DMS114 treated with DMSO at 0.1 percent for 48 hours (cell line): ENCODE measurements around the gene PRKACG.
"Not testable (repeated sequence)": the region's sequence is repeated elsewhere in the genome, so short reads cannot be mapped to it uniquely, and the experiment has no call there.

ENCODE experiments used
- DNase-seq: peaks from one replicate; lab custom pipeline; 2025; ENCODE audit not compliant: unreplicated experiment; lab: John Stamatoyannopoulos, UW

Gene PRKACG

GRCh38 chr9:69014013-69014412 lies at the start of gene PRKACG:
Gene PRKACG, minus strand, starts transcription at chr9:69014113. Its CDS starts 21 bp downstream, at chr9:69014092.
- no peak for DNase-seq

- DNase-seq: no peak
Measured at GRCh38 chr9:69062195-69062594, 48.3 kb upstream of the PRKACG start.

GRCh38 chr9:69060766-69061165 lies 46.9 kb upstream of the PRKACG start:
- no peak for DNase-seq

DNA sequence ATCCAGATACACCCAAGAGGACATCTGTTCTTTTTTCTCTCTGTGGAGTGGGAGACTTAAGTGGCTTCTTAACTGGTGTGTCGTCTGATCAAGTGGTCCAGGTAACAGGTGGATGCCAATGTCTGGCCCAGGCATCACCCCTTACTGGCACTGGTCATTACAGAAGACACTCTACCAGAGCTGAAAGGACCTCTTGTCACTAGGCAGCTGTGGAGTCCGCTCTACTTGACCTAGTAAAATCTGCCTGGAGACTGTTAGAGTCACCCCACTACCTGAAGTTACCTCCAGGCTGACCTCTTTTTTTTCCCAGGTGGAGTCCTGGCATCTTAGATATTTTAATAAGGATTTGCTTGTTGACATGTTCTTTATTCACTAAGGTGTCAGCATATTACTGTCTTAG lies 44.2 kb upstream of the PRKACG start:
- no peak for DNase-seq

GRCh38 chr9:69056191-69056815 lies 42.4 kb upstream of the PRKACG start:
- DNase-seq: no peak

DNA sequence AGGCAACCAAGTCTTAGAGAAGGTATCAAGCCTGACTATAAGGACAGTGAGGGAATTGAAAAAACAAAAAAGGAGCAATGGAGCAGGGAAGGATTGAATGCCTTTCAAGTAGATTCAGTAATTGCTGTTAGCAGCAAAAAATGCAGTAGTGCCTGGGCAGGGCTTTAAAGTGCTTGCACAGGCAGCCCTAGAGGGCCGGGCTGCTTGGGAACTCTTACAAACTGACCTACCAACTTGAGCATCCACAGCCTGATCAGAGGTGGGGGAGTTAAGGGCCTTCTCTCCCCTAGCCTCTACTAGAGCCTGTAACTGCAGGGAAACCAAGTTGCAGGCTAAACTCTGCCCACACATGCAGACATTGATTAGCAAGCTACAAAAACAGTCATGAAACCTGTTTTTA lies 41.1 kb upstream of the PRKACG start:
- no peak for DNase-seq

- DNase-seq: not testable (repeated sequence)
Measured at GRCh38 chr9:69050936-69051335, 37.0 kb upstream of the PRKACG start.

DNA sequence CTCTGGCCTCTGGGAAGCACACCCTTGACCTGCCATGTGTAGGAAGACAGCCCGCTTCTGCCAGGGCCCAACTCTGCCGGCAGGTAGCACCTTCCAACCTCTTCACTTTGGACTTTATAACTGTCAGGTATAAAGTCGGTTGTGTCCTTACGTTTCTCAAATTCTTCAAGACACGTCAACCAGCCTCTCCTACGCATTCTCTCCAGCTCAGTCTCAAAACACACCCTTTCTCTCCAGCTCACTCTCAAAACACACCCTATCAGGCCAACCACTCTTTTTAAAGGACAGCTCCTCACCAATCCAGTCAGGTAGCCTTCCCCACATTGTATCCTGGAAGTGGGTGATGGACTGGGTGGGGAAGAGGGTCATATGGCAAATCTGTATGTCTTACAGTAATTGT lies 35.2 kb upstream of the PRKACG start:
- no peak for DNase-seq

DNA sequence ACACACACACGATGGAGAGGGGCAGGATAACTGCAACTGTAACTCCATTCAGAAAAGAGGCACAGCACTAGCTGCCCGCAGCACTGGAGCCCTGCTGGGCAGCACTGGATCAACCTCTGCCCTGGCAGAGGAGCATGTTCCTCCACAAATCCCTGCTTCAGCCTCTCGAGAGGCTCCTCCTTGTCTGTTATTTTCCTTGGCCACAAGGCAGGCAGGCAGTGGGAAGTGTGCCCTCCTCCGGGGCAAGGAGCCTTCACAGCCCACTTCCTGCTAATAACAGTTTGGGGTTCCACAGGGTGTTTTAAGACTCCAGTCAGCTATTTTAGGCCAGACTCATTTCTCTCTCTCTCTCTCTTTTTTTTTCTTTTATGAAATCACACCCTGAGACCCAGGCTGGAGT lies 33.5 kb upstream of the PRKACG start:
- no peak for DNase-seq

- no peak for DNase-seq
Measured at GRCh38 chr9:69046723-69047122, 32.8 kb upstream of the PRKACG start.

DNA sequence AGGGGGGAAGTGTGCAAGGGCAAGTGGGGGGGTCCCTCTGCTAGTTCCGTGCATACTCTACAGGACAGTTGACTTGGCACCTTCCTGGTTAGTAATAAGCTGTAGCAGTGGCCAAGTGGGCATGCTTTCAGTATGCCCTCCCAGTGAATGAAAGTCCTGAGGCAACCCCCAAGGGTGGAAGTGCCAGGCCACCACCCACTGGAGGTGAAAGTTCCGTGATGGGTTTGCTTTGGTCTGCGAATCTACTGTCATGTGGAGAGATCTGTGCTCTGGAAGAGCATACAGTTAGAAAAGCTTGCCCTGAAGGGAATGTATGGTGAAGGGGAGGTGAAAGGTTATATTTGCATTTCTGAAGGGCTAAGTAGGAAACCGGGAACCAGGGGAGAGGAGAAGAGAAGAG lies 31.9 kb upstream of the PRKACG start:
- DNase-seq: no peak

DNA sequence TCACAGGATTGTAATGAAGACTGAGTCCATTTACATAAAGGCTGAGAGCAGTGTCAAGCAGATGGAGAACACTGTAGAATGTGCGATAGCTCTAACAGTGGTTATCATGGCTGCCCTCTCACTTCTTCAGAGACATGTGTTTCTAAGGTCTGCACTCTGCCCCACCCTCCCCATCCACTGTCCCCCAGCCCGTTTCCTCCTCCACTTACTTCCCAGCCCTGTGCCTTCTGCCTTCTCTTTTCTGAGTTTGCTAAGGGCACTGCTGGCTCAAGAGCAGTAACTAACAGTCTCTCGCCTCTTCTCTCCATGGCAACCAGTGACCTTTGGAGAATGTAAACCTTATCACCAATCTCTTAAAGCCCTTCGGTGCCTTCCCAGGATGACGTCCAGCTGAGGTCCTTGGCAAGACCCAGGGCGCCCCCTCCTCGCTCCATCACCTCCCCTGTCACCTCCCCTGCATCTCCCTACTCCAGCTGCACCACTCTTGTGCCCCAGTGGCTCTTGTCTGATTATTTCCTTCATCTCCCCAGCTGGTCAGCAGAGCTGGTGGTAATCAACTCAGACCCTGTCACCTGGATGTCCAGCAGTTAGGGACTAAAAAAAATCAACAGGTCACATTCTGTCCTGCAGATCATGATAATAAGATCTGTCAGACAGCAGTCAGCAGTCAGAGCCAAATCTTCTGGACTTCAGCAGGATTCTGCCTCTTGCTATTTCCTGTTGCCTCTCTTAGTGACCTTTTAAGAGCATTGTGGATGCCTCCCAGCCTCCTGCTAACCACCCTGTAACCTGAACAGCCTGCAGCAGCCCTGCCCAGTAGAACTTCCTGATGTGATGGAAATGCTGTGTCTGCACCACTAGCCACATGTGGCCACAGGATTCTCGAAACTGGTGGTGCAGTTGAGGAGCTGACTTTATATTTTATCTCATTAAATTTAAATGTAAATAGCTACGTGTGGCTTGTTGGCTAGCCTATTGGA lies 30.6 kb upstream of the PRKACG start:
- no peak for DNase-seq

DNA sequence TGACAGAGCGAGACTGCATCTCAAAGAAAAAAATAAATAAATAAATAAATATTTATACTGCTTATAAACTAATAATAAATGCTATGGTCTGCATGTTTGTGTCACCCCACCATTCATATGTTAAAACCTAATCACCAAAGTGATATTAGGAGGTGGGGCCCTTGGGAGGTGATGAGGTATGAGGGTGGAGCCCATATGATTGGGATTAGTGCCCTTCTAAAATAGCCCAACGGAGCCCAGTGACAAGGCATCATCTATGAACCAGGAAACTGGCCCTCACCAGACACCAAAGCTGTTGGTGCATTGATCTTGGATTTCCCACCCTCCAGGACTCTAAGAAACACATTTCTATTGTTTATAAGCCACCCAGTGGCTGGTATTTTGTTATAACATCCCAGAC lies 26.7 kb upstream of the PRKACG start:
- no peak for DNase-seq

DNA sequence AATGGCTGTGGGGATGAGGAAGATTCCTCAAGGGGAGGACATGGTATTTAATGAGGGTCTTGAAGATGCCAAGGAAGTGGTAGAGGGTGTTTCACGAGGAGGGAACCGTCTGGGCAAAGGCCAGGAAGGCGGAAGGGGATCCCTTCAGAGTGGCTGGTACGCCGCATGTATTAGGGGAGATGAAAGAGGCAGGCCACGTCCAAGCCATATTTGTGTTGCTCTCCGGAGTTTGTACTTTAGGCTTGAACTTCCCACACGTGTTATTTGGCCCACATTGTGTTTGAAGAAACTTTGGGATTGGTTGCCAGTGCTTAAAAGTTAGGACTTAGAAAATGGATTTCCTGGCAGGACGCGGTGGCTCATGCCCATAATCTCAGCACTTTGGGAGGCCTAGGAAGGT lies 22.9 kb upstream of the PRKACG start:
- DNase-seq: no peak

- DNase-seq: no peak
Measured at GRCh38 chr9:69036309-69036708, 22.4 kb upstream of the PRKACG start.

DNA sequence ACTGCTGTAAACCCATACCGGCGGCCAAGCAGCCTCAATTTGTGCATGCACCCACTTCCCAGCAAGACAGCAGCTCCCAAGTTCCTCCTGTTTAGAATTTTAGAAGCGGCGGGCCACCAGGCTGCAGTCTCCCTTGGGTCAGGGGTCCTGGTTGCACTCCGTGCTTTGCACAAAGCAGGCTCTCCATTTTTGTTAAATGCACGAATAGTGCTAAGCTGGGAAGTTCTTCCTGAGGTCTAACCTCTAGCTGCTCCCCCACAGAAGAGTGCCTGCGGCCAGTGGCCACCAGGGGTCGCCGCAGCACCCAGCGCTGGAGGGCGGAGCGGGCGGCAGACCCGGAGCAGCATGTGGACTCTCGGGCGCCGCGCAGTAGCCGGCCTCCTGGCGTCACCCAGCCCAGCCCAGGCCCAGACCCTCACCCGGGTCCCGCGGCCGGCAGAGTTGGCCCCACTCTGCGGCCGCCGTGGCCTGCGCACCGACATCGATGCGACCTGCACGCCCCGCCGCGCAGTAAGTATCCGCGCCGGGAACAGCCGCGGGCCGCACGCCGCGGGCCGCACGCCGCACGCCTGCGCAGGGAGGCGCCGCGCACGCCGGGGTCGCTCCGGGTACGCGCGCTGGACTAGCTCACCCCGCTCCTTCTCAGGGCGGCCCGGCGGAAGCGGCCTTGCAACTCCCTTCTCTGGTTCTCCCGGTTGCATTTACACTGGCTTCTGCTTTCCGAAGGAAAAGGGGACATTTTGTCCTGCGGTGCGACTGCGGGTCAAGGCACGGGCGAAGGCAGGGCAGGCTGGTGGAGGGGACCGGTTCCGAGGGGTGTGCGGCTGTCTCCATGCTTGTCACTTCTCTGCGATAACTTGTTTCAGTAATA lies 21.8 kb upstream of the PRKACG start, which contains the start of gene FXN:
TSS of gene FXN (plus strand) at position 315 of the 871 bp plus-strand sequence. CDS start at position 346, 31 bp downstream.
- DNase-seq: peak; percentile 21

DNA sequence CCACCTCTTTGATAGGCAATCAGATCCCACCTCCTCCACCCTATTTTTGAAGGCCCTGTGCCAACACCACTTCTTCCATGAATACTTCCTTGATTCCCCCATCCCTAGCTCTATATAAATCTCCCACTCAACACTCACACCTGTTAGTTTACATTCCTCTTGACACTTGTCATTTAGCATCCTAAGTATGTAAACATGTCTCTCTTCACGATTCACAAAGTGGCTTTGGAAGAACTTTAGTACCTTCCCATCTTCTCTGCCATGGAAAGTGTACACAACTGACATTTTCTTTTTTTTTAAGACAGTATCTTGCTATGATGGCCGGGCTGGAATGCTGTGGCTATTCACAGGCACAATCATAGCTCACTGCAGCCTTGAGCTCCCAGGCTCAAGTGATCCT lies 20.2 kb upstream of the PRKACG start:
- no peak for DNase-seq

DNA sequence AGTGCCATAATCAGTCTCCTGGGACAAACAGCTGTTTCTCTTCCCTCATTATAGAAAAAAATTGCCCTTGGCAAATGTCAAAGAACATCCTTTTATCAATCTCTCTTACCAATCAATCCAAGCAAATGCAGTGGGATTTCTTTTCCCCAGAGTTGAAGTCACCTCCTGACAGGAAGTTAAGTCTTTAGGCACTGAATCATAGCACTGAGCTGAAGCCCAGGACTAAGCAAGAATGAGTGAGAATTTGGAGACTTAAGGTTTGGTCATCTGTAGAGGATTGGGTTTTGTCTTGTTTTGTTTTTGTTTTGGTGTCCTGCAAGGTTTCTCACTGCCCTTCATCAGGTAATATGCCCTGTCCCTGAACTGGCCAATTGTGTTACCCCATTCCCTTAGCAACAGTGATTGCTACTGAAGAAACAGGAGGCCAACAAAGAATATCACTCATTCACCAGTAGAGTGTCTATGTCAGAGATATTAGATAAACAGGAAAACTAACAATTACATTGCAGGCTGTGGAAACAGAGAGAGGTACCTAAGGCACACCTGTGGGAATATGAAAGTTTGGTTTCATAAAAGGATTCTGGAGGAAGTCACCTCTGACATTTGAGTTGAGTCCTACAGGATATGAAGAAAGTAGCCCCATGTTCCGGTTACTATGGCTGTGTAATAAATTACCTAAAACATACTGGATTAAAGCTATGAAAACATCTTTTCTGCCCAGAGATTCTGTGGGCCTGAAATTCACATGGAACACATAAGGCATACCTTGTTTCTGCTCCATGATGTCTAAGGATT lies 17.1 kb upstream of the PRKACG start:
- DNase-seq: no peak

DNA sequence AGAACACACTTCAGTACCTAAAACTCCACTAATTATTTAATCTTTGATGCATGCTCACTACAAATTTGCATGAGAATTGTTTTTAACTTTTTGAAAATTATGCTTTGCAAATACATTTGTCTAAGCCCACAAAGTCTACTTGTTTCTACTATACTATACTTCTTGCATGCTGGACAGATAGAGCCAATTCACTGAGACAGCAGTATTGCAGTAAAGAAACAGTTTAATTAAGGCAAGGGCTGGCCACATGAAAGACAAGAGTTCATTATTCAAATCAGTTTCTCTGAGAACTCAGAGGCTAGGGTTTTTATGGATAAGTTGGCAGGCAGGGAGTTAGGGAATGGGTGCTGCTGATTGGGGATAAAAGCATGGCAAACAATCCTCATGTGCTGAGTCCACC lies 15.6 kb upstream of the PRKACG start:
- no peak for DNase-seq

- no peak for DNase-seq
Measured at GRCh38 chr9:69028754-69029153, 14.8 kb upstream of the PRKACG start.
